ENCODE data around the gene CEP120.
A peak's percentile ranks its signal among the peaks of the same experiment; 100 is the strongest.
"Not testable (repeated sequence)": the region's sequence is repeated elsewhere in the genome, so short reads cannot be mapped to it uniquely, and the experiment has no call there.

CEP120 gene

DNA sequence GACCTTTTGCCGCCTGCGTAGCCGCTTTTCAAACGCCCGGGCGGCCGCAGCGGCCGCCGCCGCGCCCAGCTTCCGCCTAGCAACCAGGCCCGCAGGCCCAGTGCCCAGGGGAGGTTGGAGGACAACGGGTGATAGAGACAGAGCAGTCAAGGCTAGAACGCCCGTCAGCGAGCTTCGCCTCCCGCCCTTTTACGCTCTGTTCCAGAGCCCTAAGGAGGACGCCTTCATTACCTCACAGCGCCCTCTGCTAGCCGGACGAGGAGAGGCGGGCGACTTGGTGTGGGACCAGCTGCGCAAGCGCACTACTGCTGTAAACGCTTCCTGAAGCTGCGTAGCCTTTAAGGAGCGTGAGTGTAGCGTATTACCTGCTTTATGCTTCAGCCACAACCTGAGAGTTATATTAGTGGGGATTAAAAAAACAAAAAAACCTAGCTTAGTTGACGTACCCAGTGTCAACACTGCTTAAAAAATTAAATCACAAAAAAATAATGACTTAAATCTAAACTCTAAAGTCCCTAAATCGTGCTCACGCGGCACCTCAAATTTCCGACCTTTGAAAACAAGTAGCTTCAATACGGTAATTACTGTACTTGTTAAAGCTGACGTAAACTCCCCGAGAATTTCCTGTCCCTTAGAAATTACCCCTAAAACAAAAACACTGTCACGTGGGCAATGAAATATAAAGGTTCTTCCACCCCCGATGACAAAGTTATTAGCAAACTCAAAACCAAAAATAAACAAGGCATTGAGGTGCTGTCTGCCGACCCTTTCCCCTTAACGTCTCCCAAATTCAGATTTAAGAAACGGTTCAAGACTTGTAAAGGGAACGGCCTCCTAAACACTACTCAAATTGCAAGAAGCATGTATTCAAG, at the start of gene CEP120:
Gene CEP120, minus strand, starts transcription at position 126 of the 872 bp plus-strand sequence. CDS start 405 bp downstream, outside the sequence.
- DNase-seq = peak; percentile 99

DNA sequence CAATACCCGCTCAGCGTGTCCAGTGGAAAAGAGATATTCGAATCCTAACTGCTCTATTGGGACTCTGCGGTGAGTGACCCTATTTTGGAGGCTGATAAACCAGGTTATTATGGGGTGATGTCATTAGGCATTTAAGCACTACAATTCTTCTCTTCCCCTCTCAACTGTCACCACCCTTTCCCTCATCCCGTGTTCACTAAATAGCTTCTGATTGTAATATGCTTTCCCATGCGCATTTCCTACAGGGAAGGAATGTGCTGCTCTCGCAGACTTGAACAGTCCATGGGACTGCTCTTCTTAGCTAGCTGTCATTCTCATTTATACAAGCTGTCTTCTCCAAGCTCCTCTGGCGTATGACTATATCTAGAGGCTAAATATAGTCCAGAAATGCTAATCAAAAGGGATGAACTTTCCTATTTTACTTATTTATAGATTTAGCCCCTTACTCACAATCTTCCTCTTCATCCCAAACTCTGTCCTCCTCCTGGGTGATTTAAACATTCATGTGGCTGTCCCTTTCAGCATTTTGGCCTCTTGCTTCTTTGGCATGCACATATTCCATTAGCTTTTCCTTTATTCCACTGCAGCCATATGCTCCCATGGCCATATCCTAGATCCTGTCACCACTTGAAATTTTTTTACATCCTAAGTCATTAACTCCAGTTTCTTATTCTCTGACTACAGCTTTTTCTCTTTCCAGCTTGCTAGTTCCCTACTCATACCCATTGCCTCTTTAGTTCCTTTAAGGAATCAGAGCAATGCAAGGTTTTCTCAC, 49.1 kb upstream of the CEP120 start:
- DNase-seq = no peak

DNA sequence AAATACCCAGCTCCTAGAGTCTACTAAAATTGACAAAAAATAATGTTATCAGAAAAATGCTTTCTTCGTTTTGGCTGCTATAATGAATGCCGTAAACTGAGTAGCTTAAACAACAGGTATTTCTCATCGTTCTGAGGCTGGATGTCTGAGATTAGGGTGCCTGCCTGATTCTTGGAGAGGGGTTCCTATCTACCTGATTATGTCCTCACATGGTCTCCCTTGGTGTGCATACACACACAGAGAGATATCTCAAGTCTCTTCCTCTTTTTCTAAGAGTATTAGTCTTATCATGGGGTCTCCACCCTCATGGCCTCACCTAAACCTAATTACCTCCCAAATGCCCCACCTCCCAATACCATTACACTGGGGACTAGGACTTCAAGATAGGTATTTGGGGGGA, 48.2 kb upstream of the CEP120 start:
- DNase-seq = no peak

DNA sequence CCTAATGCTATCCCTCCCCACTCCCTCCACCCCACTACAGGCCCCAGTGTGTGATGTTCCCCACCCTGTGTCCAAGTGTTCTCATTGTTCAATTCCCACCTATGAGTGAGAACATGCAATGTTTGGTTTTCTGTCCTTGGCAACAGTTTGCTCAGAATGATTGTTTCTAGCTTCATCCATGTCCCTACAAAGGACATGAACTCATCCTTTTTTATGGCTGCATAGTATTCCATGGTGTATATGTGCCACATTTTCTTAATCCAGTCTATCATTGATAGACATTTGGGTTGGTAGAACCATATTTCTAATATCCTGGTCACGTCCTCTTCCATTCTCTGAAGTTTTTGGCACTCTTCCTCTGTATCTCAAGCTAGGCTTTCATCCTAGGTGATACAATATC, 43.6 kb upstream of the CEP120 start:
- not testable (repeated sequence) for DNase-seq

DNA sequence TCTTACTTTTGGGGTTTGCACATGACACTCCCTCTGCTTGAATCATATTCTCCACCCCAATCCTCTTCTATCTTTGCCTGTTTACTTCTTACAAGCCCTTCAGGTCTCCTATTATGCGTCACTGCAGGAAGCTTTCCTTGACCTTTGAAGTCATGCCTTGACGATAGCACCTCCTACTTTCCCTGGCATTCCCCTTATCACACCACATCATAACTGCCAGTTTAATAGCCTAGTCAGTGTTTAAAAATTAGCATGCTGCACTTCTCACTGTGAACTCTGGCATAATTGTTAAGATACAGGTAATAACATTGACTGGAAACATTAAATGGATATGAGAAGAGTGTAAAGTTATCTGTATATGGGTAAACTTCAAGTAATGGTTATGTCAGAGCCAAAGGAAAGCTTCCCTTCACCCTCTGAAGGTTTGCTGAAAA, 37.1 kb upstream of the CEP120 start:
- DNase-seq = no peak

- not testable (repeated sequence) for DNase-seq
Measured at GRCh38 chr5:123458994-123459393, 35.8 kb upstream of the CEP120 start.

DNA sequence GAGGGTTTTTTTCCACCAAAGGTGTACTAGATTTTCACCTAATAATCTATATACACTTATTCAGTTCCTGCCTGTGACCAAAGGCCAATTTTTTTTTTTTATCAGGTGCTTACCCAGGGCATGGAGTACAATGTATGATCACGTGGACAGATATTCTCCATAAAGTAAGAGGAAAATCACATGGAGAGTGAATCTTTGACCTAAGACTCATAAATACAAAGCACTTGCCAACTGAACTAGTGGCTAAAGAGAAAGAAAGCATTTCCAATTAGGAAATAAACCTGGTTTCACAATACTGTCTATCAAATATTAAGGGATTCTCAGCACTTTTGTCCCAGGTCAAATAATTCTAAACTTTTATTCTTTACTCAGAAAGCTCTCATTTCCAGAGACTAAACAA, 33.0 kb upstream of the CEP120 start:
- no peak for DNase-seq

- DNase-seq = no peak
Measured at GRCh38 chr5:123455640-123456039, 32.4 kb upstream of the CEP120 start.

- DNase-seq = no peak
Measured at GRCh38 chr5:123455095-123455494, 31.9 kb upstream of the CEP120 start.

- DNase-seq = no peak
Measured at GRCh38 chr5:123454259-123454911, 31.2 kb upstream of the CEP120 start.

DNA sequence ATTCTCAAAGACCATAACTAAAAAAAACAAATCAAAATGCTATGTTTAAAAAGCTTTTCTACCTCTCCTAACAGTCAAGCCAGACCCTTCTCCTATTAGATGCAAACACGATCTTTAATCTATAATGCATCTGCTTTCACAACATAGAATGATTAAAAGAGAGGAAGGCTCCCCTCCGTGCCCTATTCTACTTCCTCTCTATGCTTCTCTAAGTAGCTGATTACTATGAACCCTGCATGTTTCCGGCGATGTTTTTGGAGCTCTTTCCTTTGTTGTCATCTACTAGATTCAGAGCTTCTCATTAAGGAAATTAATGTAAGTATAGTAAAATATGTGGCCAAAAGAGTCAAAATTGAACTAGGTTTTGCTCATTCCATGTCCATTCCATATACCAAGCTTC, 29.2 kb upstream of the CEP120 start:
- DNase-seq = no peak

- DNase-seq = no peak
Measured at GRCh38 chr5:123451047-123451446, 27.8 kb upstream of the CEP120 start.

GRCh38 chr5:123450640-123451039, 27.4 kb upstream of the CEP120 start:
- DNase-seq = no peak

GRCh38 chr5:123450114-123450513, 26.9 kb upstream of the CEP120 start:
- no peak for DNase-seq

DNA sequence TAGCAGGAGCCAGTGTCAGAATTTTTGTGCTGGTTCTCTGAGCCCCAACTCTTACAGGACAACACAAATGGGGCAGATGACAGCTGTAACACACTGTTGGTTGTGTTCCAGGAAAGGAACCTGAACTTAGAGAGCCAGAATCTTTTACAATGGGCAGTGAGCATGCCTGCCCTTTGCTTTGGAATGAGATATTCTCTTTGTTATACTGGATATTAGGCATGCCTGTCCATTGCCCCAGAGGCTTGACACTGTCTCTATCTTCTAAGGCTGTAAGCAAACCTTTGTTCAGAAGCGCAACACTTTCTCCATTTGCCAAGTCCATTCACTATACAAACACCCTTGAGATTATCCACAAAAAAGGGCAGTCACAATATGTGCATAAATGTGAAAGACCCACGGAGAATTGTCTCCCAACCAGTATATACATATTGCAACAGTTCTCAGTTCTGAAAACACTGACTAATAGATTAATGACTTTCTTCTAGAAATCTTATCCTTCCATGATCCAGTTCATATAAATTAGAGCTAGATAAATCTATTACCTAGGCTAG, 26.3 kb upstream of the CEP120 start:
- no peak for DNase-seq

GRCh38 chr5:123448743-123449142, 25.5 kb upstream of the CEP120 start:
- DNase-seq = no peak

DNA sequence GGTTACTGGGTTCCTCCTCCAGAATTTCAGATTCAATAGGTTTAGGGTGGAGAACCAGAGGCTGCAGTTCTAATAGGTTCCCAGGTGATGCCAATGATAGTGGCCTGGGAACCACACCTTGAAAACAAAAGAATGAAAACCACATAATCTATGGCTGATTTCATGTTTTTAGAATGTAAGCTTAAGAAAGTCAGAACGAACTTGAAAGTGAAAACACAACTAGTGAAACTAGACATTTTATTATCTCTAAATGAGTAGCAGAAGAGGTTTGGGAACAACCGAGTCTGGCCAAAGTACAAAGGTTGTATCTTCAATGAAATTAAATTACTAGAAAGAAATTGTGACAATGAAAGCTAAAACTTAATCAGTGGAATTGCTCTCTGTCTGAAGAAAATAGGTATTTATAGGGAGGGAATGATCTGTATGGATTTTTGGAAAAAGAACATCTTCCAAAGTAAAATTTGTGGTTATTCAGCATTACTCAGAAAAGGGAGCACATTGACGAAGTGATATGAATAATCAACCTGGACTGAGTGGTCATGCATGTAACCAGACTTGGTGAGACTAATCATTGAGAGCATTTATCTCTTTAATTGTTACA, 24.9 kb upstream of the CEP120 start:
- DNase-seq = no peak

GRCh38 chr5:123444016-123444415, 20.8 kb upstream of the CEP120 start:
- no peak for DNase-seq

DNA sequence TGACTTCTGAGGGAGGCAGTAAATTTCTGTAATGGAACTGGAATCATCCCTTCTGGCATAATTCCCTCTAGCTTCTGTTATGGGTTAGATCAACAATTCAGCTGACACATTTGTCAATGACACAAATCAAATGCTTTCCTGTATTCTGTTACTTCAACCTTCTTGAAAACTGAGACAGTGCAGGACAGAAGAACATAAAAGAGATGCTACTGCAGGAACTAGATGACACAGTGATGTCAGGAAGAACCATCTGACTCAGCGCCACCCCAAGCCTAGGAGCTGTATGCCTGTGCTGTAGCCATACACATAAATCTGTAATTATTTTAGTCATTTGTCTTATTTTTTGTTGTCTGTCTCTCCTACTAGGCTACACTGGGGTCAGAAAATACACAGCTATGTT, 18.2 kb upstream of the CEP120 start:
- no peak for DNase-seq

DNA sequence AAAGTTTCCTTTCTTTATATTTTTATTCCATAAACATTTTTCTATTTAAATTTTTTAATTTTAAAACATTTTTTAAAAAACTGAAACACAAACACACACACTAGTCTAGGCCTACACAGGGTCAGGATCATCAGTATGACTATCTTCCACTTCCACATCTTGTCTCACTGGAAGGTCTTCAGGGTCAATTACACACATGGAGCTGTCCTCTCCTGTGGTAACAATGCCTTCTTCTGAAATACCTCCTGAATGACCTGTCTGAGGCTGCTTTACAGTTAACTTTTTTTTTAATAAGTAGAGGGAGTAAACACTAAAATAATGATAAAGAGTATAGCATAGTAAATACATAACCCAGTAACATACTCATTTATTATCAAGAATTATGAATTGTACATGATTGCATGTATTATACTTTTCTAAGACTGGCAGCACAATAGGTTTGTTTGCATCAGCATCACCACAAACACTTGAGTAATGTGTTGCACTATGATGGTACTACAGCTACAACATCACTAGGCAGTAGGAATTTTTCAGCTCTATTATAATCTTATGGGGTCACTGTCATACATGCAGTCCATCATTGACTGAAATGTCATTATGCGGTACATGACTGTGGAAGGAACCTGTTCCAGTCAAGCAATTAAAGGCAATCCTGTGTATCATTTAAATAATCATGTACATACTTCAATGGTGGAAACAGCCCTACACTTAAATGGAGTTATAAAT, 17.4 kb upstream of the CEP120 start:
- DNase-seq = no peak

- DNase-seq = no peak
Measured at GRCh38 chr5:123439709-123440108, 16.5 kb upstream of the CEP120 start.

DNA sequence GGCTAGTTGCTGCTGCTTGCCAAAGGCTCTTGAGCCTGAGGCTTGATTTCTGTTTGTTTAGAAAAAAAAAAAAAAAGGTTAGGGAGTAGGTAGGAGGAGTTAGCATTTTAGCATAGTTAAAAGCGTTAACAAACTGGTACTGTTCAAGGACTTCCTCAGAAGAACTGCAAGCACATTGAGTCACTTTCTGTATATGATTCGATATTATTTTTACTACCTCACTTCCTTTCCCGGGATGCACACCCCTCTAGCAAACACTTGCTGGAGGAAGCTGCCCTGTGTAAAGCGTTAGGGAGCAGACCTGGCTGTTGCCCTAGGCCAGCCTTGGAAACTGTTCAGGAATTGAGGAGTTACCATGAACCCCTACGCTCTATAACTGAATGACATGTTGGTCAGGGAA, 15.7 kb upstream of the CEP120 start:
- no peak for DNase-seq
